HepG2 (cell line): Measurements from ENCODE around the gene DPEP1.

ENCODE experiments used
- ATF2 ChIP-seq: sonication (generic); formaldehyde crosslinking; IDR thresholded peaks from 2 replicates; pipeline ENCODE4 v1.4.0; 2020; ENCODE audit warnings: missing genetic modification reagents
- ATRX ChIP-seq: sonication (generic); formaldehyde crosslinking; IDR thresholded peaks from 2 replicates; pipeline ENCODE4 v1.4.0; 2020; ENCODE audit warnings: missing genetic modification reagents, borderline replicate concordance
- EZH2 ChIP-seq: conservative IDR thresholded peaks from 2 replicates; pipeline ENCODE4 v1.6.1; 2012; ENCODE audit warnings: mild to moderate bottlenecking, low read depth, low read length, moderate library complexity
- MLLT10 ChIP-seq: sonication (generic); formaldehyde crosslinking; IDR thresholded peaks from 2 replicates; pipeline ENCODE4 v1.4.0; 2020; ENCODE audit warnings: missing genetic modification reagents
- ONECUT2 ChIP-seq: sonication (generic); formaldehyde crosslinking; IDR thresholded peaks from 2 replicates; pipeline ENCODE4 v1.4.0; 2020; ENCODE audit warnings: missing genetic modification reagents
- SIN3A ChIP-seq: IDR thresholded peaks from 2 replicates; pipeline ENCODE4 v1.6.1; 2011; ENCODE audit warnings: low read depth, mild to moderate bottlenecking, control low read depth, low read length, borderline replicate concordance
- SP4 ChIP-seq: sonication (generic); formaldehyde crosslinking; IDR thresholded peaks from 2 replicates; pipeline ENCODE4 v1.8.1; 2023; ENCODE audit warnings: mild to moderate bottlenecking, missing genetic modification reagents
- SRF ChIP-seq: IDR thresholded peaks from 2 replicates; pipeline ENCODE4 v1.6.1; 2011; ENCODE audit warnings: mild to moderate bottlenecking, low read depth, low read length, moderate library complexity
- TAF15 ChIP-seq: fragments of 200-400 bp; formaldehyde crosslinking; IDR thresholded peaks from one replicate; pipeline ENCODE4 v1.6.1; 2018; ENCODE audit warnings: mild to moderate bottlenecking, low read depth, low read length; ENCODE audit not compliant: poor library complexity, severe bottlenecking
- ZNF253 ChIP-seq: sonication (generic); formaldehyde crosslinking; IDR thresholded peaks from 2 replicates; pipeline ENCODE4 v1.8.0; 2022; ENCODE audit warnings: mild to moderate bottlenecking, missing genetic modification reagents, borderline replicate concordance
- TF ChIP-seq, protein P1 (sequence below): IDR thresholded peaks from 2 replicates; pipeline ENCODE4 v1.6.1; 2012; ENCODE audit warnings: inconsistent platforms
- TF ChIP-seq, protein P2 (sequence below): sonication (generic); formaldehyde crosslinking; IDR thresholded peaks from 2 replicates; pipeline ENCODE4 v1.5.0; 2020; ENCODE audit warnings: mild to moderate bottlenecking, missing genetic modification reagents, moderate library complexity

DNA sequence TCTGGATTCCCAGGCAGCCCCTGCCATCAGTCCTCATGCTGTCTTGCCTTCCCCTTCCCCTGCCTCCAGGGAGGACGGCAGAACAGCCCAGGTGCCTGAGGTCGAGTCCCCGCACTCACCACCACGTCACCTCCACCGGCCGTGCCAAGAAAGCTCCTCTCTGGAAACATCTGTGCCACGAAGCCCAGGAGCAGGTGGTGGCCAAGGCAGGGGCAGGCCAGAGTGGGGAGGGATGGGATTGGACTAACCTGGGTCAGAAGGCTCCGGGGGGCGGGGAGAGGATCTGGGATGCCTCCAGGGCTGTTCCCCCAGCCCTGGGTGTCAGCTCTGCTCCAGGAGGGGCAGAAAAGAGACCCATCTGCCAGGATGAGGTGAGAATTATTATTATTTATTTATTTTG is 7.4 kb upstream of the DPEP1 start:
- TF ChIP-seq EZH2, result no peak
- TF ChIP-seq, protein P1, sequence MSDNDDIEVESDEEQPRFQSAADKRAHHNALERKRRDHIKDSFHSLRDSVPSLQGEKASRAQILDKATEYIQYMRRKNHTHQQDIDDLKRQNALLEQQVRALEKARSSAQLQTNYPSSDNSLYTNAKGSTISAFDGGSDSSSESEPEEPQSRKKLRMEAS, result no peak
- no peak for TF ChIP-seq ONECUT2 (CRISPR knock-in tag)
- no peak for TF ChIP-seq ATF2 (CRISPR knock-in tag)
- no peak for TF ChIP-seq ATRX
- TF ChIP-seq MLLT10, result no peak
- TF ChIP-seq SRF, result no peak
- no peak for TF ChIP-seq SP4 (CRISPR knock-in tag)
- TF ChIP-seq SIN3A, result no peak
- TF ChIP-seq TAF15, result no peak
- TF ChIP-seq ZNF253 (CRISPR knock-in tag), result no peak
- TF ChIP-seq, protein P2, sequence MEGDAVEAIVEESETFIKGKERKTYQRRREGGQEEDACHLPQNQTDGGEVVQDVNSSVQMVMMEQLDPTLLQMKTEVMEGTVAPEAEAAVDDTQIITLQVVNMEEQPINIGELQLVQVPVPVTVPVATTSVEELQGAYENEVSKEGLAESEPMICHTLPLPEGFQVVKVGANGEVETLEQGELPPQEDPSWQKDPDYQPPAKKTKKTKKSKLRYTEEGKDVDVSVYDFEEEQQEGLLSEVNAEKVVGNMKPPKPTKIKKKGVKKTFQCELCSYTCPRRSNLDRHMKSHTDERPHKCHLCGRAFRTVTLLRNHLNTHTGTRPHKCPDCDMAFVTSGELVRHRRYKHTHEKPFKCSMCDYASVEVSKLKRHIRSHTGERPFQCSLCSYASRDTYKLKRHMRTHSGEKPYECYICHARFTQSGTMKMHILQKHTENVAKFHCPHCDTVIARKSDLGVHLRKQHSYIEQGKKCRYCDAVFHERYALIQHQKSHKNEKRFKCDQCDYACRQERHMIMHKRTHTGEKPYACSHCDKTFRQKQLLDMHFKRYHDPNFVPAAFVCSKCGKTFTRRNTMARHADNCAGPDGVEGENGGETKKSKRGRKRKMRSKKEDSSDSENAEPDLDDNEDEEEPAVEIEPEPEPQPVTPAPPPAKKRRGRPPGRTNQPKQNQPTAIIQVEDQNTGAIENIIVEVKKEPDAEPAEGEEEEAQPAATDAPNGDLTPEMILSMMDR (CRISPR knock-in tag), result no peak
